Liver (tissue), 9 donors: ENCODE results near the gene PBLD. TPM values are rescaled to one million over a fixed set of nuclear protein-coding genes. Genes with fewer than 3 reads are reported as not detected.

ENCODE experiments used
- DNase-seq: peaks from one replicate; pipeline ENCODE4 v3.0.0-alpha.2; 2017; ENCODE audit warnings: low spot score
- H3K27ac ChIP-seq, 2 donors: one replicate each; pipeline ENCODE4 v1.7.0; 2013; ENCODE audit warnings: inconsistent platforms in 2 of 2, low read length in 2 of 2, control low read depth in 1 of 2, low read depth in 1 of 2, mild to moderate bottlenecking in 1 of 2
- H3K27me3 ChIP-seq, 4 donors: one replicate each; pipeline versions ENCODE4 v1.6.1 to v1.7.0; 2013; ENCODE audit warnings: low read length in 3 of 4, inconsistent platforms in 1 of 4, mild to moderate bottlenecking in 1 of 4, moderate library complexity in 1 of 4; ENCODE audit not compliant: control insufficient read depth in 4 of 4, insufficient read depth in 4 of 4
- H3K36me3 ChIP-seq, 4 donors: one replicate each; pipeline versions ENCODE4 v1.6.1 to v1.7.0; 2013; ENCODE audit warnings: low read length in 3 of 4, mild to moderate bottlenecking in 3 of 4, low read depth in 1 of 4, moderate library complexity in 1 of 4; ENCODE audit not compliant: control insufficient read depth in 4 of 4, insufficient read depth in 3 of 4
- H3K4me1 ChIP-seq, 4 donors: one replicate each; pipeline versions ENCODE4 v1.6.1 to v1.7.0; 2013; ENCODE audit warnings: low read length in 3 of 4, mild to moderate bottlenecking in 3 of 4, moderate library complexity in 1 of 4; ENCODE audit not compliant: control insufficient read depth in 4 of 4, insufficient read depth in 4 of 4
- H3K4me3 ChIP-seq, 3 donors: one replicate each; pipeline versions ENCODE4 v1.6.1 to v1.7.0; 2013; ENCODE audit warnings: low read length in 3 of 3, control low read depth in 1 of 3, low read depth in 1 of 3, mild to moderate bottlenecking in 1 of 3
- H3K9ac ChIP-seq, 2 donors: one replicate each; pipeline ENCODE4 v1.7.0; 2013; ENCODE audit warnings: low read length in 2 of 2, mild to moderate bottlenecking in 2 of 2, moderate library complexity in 2 of 2, control low read depth in 1 of 2, low read depth in 1 of 2
- H3K9me3 ChIP-seq, 4 donors: one replicate each; pipeline versions ENCODE4 v1.6.1 to v1.7.0; 2013; ENCODE audit warnings: low read length in 3 of 4; ENCODE audit not compliant: control insufficient read depth in 4 of 4
- ATF3 ChIP-seq: IDR thresholded peaks from 2 replicates; pipeline ENCODE4 v1.6.1; 2016; ENCODE audit warnings: antibody characterized with exemption
- EGR1 ChIP-seq, 2 donors: IDR thresholded peaks; 2 replicates each; pipeline ENCODE4 v1.6.1; 2016 to 2018; ENCODE audit warnings: antibody characterized with exemption in 2 of 2, low read depth in 2 of 2
- FOXA1 ChIP-seq: IDR thresholded peaks from 2 replicates; pipeline ENCODE4 v1.6.1; 2016; ENCODE audit warnings: antibody characterized with exemption
- FOXA2 ChIP-seq: IDR thresholded peaks from 2 replicates; pipeline ENCODE4 v1.6.1; 2016; ENCODE audit warnings: antibody characterized with exemption
- GABPA ChIP-seq, 2 donors: IDR thresholded peaks in 1 of 2; conservative IDR thresholded peaks in 1 of 2; 2 replicates each; pipeline ENCODE4 v1.6.1; 2016; ENCODE audit warnings: antibody characterized with exemption in 2 of 2, mild to moderate bottlenecking in 1 of 2, moderate library complexity in 1 of 2
- HNF4A ChIP-seq, 2 donors: conservative IDR thresholded peaks; 2 replicates each; pipeline ENCODE4 v1.6.1; 2016; ENCODE audit warnings: antibody characterized with exemption in 2 of 2, mild to moderate bottlenecking in 2 of 2
- HNF4G ChIP-seq: IDR thresholded peaks from 2 replicates; pipeline ENCODE4 v1.6.1; 2016; ENCODE audit warnings: antibody characterized with exemption
- NR2F2 ChIP-seq: IDR thresholded peaks from 2 replicates; pipeline ENCODE4 v1.6.1; 2016; ENCODE audit warnings: antibody characterized with exemption
- RAD21 ChIP-seq, 2 donors: IDR thresholded peaks; 2 replicates each; pipeline ENCODE4 v1.6.1; 2016; ENCODE audit warnings: antibody characterized with exemption in 2 of 2, mild to moderate bottlenecking in 2 of 2
- RXRA ChIP-seq, 2 donors: IDR thresholded peaks; 2 replicates each; pipeline ENCODE4 v1.6.1; 2017 to 2018; ENCODE audit warnings: antibody characterized with exemption in 2 of 2, mild to moderate bottlenecking in 1 of 2
- SP1 ChIP-seq: IDR thresholded peaks from 2 replicates; pipeline ENCODE4 v1.6.1; 2018; ENCODE audit warnings: antibody characterized with exemption, mild to moderate bottlenecking
- TAF1 ChIP-seq: conservative IDR thresholded peaks from 2 replicates; pipeline ENCODE4 v1.6.1; 2016; ENCODE audit warnings: antibody characterized with exemption, mild to moderate bottlenecking
- WGBS: extraction: QIAGEN DNeasy Blood & Tissue Kit; methylation state at CpG from one replicate; pipeline ENCODE4 v1.1.7; 2013; 5-methylcytosine and 5-hydroxymethylcytosine counted together
- polyA plus RNA-seq, 2 donors: library from polyadenylated mRNA; stranded (reverse) in 1 of 2; unstranded in 1 of 2; fragments of 200-250 nt in 1 of 2; fragments of >200 nt in 1 of 2; fragmentation: Nextera tagmentation in 1 of 2; extraction: Ambion mirVana in 1 of 2; gene quantifications; one replicate each; pipeline versions ENCODE4 v1.2.1 to v1.2.3, GENCODE V29; 2013 to 2015
- total RNA-seq, 2 donors: library from RNA; depleted of rRNA; stranded (reverse); fragments of >200 nt; gene quantifications; one replicate each; pipeline ENCODE4 v1.2.3, GENCODE V29; 2014
- TF ChIP-seq, protein P1 (sequence below): IDR thresholded peaks from 2 replicates; pipeline ENCODE4 v1.6.1; 2016; ENCODE audit warnings: antibody characterized with exemption
- TF ChIP-seq, protein P2 (sequence below): IDR thresholded peaks from 2 replicates; pipeline ENCODE4 v1.6.1; 2016; ENCODE audit warnings: antibody characterized with exemption, mild to moderate bottlenecking
- TF ChIP-seq, protein P3 (sequence below): fragments of 150-350 bp; IDR thresholded peaks from 2 replicates; pipeline ENCODE4 v1.5.1; 2017; ENCODE audit warnings: improper control_type of control experiment, low read depth, low read length; ENCODE audit not compliant: missing input control
- donor health status: healthy.
- donor health status: healthy.
- donor health status: healthy.
- donor health status: healthy.
- donor health status: healthy.

PBLD gene
- total and polyA plus RNA-seq, 4 donors, result 63.3 to 175 (median 103) TPM

GRCh38 chr10:68251151-68251550 lies 81.6 kb downstream of the PBLD start:
- Histone ChIP-seq H3K4me3 (no peak overlapping the region), H3K9me3 (no peaks in the 10 kb centered on the region), H3K27ac (no peak overlapping the region), H3K36me3 (no peaks in the 10 kb centered on the region), H3K4me1 (no peaks in the 10 kb centered on the region), H3K27me3 (no peaks in the 10 kb centered on the region), H3K9ac (no peak overlapping the region)
- WGBS, result 93% methylated on average over 7 of the region's 7 CpGs
- TF ChIP-seq EGR1 (IDR thresholded peaks at IDR 0.05; ENCODE audit: low read depth in 2 of 2) (no peak), FOXA1 (no peak), RXRA (IDR thresholded peaks at IDR 0.05) (no peak), GABPA (IDR thresholded peaks at IDR 0.05 in 1 of 2, conservative IDR thresholded peaks at IDR 0.05 in 1 of 2) (no peak), HNF4A (conservative IDR thresholded peaks at IDR 0.05) (no peak), TAF1 (no peak), HNF4G (no peak), RAD21 (IDR thresholded peaks at IDR 0.05) (no peak), SP1 (no peak), NR2F2 (no peak), FOXA2 (no peak)
- TF ChIP-seq, protein P1, sequence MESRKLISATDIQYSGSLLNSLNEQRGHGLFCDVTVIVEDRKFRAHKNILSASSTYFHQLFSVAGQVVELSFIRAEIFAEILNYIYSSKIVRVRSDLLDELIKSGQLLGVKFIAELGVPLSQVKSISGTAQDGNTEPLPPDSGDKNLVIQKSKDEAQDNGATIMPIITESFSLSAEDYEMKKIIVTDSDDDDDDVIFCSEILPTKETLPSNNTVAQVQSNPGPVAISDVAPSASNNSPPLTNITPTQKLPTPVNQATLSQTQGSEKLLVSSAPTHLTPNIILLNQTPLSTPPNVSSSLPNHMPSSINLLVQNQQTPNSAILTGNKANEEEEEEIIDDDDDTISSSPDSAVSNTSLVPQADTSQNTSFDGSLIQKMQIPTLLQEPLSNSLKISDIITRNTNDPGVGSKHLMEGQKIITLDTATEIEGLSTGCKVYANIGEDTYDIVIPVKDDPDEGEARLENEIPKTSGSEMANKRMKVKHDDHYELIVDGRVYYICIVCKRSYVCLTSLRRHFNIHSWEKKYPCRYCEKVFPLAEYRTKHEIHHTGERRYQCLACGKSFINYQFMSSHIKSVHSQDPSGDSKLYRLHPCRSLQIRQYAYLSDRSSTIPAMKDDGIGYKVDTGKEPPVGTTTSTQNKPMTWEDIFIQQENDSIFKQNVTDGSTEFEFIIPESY, result no peak
- TF ChIP-seq, protein P2, sequence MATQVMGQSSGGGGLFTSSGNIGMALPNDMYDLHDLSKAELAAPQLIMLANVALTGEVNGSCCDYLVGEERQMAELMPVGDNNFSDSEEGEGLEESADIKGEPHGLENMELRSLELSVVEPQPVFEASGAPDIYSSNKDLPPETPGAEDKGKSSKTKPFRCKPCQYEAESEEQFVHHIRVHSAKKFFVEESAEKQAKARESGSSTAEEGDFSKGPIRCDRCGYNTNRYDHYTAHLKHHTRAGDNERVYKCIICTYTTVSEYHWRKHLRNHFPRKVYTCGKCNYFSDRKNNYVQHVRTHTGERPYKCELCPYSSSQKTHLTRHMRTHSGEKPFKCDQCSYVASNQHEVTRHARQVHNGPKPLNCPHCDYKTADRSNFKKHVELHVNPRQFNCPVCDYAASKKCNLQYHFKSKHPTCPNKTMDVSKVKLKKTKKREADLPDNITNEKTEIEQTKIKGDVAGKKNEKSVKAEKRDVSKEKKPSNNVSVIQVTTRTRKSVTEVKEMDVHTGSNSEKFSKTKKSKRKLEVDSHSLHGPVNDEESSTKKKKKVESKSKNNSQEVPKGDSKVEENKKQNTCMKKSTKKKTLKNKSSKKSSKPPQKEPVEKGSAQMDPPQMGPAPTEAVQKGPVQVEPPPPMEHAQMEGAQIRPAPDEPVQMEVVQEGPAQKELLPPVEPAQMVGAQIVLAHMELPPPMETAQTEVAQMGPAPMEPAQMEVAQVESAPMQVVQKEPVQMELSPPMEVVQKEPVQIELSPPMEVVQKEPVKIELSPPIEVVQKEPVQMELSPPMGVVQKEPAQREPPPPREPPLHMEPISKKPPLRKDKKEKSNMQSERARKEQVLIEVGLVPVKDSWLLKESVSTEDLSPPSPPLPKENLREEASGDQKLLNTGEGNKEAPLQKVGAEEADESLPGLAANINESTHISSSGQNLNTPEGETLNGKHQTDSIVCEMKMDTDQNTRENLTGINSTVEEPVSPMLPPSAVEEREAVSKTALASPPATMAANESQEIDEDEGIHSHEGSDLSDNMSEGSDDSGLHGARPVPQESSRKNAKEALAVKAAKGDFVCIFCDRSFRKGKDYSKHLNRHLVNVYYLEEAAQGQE, result no peak
- TF ChIP-seq, protein P3, sequence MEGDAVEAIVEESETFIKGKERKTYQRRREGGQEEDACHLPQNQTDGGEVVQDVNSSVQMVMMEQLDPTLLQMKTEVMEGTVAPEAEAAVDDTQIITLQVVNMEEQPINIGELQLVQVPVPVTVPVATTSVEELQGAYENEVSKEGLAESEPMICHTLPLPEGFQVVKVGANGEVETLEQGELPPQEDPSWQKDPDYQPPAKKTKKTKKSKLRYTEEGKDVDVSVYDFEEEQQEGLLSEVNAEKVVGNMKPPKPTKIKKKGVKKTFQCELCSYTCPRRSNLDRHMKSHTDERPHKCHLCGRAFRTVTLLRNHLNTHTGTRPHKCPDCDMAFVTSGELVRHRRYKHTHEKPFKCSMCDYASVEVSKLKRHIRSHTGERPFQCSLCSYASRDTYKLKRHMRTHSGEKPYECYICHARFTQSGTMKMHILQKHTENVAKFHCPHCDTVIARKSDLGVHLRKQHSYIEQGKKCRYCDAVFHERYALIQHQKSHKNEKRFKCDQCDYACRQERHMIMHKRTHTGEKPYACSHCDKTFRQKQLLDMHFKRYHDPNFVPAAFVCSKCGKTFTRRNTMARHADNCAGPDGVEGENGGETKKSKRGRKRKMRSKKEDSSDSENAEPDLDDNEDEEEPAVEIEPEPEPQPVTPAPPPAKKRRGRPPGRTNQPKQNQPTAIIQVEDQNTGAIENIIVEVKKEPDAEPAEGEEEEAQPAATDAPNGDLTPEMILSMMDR, result no peak
- no peak for DNase-seq

GRCh38 chr10:68249297-68249696 lies 83.4 kb downstream of the PBLD start:
- Histone ChIP-seq H3K9ac (no peak overlapping the region), H3K9me3 (no peaks in the 10 kb centered on the region), H3K36me3 (no peaks in the 10 kb centered on the region), H3K4me1 (no peaks in the 10 kb centered on the region), H3K27ac (no peak overlapping the region), H3K4me3 (no peak overlapping the region), H3K27me3 (no peaks in the 10 kb centered on the region)
- TF ChIP-seq, protein P2, result no peak
- TF ChIP-seq HNF4A (conservative IDR thresholded peaks at IDR 0.05) (no peak), SP1 (no peak), ATF3 (no peak)
- TF ChIP-seq, protein P3, result no peak
- WGBS, result 95% methylated on average over 4 of the region's 4 CpGs
- no peak for DNase-seq
